Adrenal gland (tissue), 12 donors: ENCODE results near the gene UBE2K. TPM values are rescaled to one million over a fixed set of nuclear protein-coding genes. Genes with fewer than 3 reads are reported as not detected.
"Not testable (repeated sequence)": the region's sequence is repeated elsewhere in the genome, so short reads cannot be mapped to it uniquely, and the experiment has no call there.

Source experiments
- DNase-seq, 7 donors: peaks; one replicate each; pipeline ENCODE4 v3.0.0-alpha.2; 2019 to 2020
- H3K27ac ChIP-seq, 5 donors: fragments of 200-600 bp; sonication (generic) in 4 of 5; 1 replicate in 3 of 5; 2 replicates in 2 of 5; pipeline versions ENCODE4 v1.5.1 to v1.8.0; 2016 to 2020; ENCODE audit warnings: mild to moderate bottlenecking in 1 of 5
- H3K27me3 ChIP-seq: fragments of 200-600 bp; 2 replicates; pipeline ENCODE4 v1.8.0; 2021
- H3K36me3 ChIP-seq, 2 donors: fragments of 200-600 bp; replicated peaks in 1 of 2; 1 replicate in 1 of 2; 2 replicates in 1 of 2; pipeline versions ENCODE4 v1.5.1 to v1.8.0; 2018 to 2022
- H3K4me1 ChIP-seq, 2 donors: fragments of 200-600 bp; replicated peaks in 1 of 2; 1 replicate in 1 of 2; 2 replicates in 1 of 2; pipeline versions ENCODE4 v1.5.1 to v1.8.0; 2018 to 2021
- H3K4me3 ChIP-seq, 4 donors: fragments of 200-600 bp; sonication (generic) in 3 of 4; one replicate each; pipeline ENCODE4 v1.5.1; 2016 to 2018
- H3K9me3 ChIP-seq, 3 donors: fragments of 200-600 bp; sonication (generic) in 1 of 3; replicated peaks in 1 of 3; 1 replicate in 2 of 3; 2 replicates in 1 of 3; pipeline versions ENCODE4 v1.5.1 to v1.8.0; 2016 to 2021
- POLR2A ChIP-seq, 2 donors: fragments of 450-650 bp; IDR thresholded peaks; one replicate each; pipeline ENCODE4 v1.6.1; 2017; ENCODE audit warnings: antibody characterized with exemption in 2 of 2, mild to moderate bottlenecking in 2 of 2, moderate library complexity in 1 of 2
- WGBS, 4 donors: extraction: QIAGEN DNeasy Blood & Tissue Kit in 2 of 4; methylation state at CpG; one replicate each; pipeline versions ENCODE4 v1.1.5 to v1.1.7; 2013 to 2017; 5-methylcytosine and 5-hydroxymethylcytosine counted together
- intact Hi-C, 2 donors: fragments of 100-400 bp; cut with DNase I; formaldehyde crosslinking; loops; one replicate each; pipeline versions ENCODE4 v1.14.1 to v1.15.0; 2022 to 2023
- polyA plus RNA-seq, 3 donors: library from polyadenylated mRNA; stranded (reverse); fragments of 200-250 nt in 2 of 3; fragments of 350-450 nt in 1 of 3; fragmentation: Illumina TruSeq in 1 of 3; extraction: RNeasy Lipid Tissue Mini Kit (QIAGEN cat#74804) in 1 of 3; gene quantifications; one replicate each; pipeline ENCODE4 v1.2.3, GENCODE V29; 2013 to 2014
- total RNA-seq, 9 donors: library from RNA; depleted of rRNA in 4 of 9; stranded (reverse); fragments of >200 nt in 4 of 9; fragments of 120-200 nt in 1 of 9; fragmentation: NEBNext Ultra II Directional in 1 of 9; extraction: Animal tissue kit (Norgen Biotek cat#: 25700) in 1 of 9; gene quantifications; one replicate each; pipeline versions ENCODE4 v1.1.0 to v1.2.4, GENCODE V29; 2013 to 2023
- TF ChIP-seq, protein P1 (sequence below), 6 experiments: fragments of 450-650 bp in 4 of 6; fragments of 200-600 bp in 2 of 6; sonication (generic) in 1 of 6; IDR thresholded peaks; 1 replicate in 5 of 6; 2 replicates in 1 of 6; pipeline versions ENCODE4 v1.5.1 to v1.8.0; 2016 to 2021; ENCODE audit warnings: antibody characterized with exemption in 6 of 6, mild to moderate bottlenecking in 2 of 6, moderate library complexity in 1 of 6
- donor health status: healthy with polysubstance abuse.
- donor health status: Bipolar disorder and iron deficiency.
- donor health status: DM: yes; HTN: yes; CAD: no.
- donor health status: DM: no; HTN: no; CAD: no.
- donor health status: DM: no; HTN: no; CAD: no.
- donor health status: DM: yes; HTN: yes; CAD: no.

UBE2K gene
- total and polyA plus RNA-seq, 12 donors, result 17.9 to 146 (median 38.9) TPM

DNA sequence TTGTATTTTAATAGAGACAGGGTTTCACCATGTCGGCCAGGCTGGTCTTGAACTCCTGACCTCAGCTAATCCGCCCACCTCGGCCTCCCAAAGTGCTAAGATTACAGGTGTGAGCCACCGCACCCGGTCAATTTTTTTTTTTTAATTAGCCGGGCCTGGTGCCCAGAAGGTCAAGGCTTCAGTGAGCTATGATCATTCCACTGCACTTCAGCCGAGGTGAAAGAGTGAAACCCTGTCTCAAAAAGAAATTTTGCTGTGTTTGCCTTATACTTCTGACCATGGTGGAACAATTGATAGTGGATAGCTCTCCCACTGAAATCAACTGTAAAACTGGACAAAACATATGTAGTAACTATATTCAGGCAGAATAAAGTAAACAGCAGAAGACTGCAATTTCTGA, 35.3 kb upstream of the UBE2K start:
- Histone ChIP-seq H3K36me3 (no peaks in the 10 kb centered on the region), H3K27me3 (no peaks in the 10 kb centered on the region), H3K27ac (no peak overlapping the region), H3K4me3 (no peak overlapping the region), H3K4me1 (peaks cover 0 to 3% of the 10 kb centered on the region in 2 donors), H3K9me3 (no peaks in the 10 kb centered on the region)
- intact Hi-C loops, result no loop called here
- WGBS, 4 donors, result 38 to 56% (median 39%) methylated on average over 7 of the region's 7 CpGs
- no peak for TF ChIP-seq POLR2A (IDR thresholded peaks at IDR 0.05)
- TF ChIP-seq, protein P1, sequence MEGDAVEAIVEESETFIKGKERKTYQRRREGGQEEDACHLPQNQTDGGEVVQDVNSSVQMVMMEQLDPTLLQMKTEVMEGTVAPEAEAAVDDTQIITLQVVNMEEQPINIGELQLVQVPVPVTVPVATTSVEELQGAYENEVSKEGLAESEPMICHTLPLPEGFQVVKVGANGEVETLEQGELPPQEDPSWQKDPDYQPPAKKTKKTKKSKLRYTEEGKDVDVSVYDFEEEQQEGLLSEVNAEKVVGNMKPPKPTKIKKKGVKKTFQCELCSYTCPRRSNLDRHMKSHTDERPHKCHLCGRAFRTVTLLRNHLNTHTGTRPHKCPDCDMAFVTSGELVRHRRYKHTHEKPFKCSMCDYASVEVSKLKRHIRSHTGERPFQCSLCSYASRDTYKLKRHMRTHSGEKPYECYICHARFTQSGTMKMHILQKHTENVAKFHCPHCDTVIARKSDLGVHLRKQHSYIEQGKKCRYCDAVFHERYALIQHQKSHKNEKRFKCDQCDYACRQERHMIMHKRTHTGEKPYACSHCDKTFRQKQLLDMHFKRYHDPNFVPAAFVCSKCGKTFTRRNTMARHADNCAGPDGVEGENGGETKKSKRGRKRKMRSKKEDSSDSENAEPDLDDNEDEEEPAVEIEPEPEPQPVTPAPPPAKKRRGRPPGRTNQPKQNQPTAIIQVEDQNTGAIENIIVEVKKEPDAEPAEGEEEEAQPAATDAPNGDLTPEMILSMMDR (IDR thresholded peaks at IDR 0.05), result no peak
- DNase-seq, result no peak

GRCh38 chr4:39664828-39665731, 32.9 kb upstream of the UBE2K start:
- 61 to 71% (median 70%) methylated on average over 3 of the region's 3 CpGs for WGBS, 4 donors
- no peaks in the 10 kb centered on the region for H3K36me3 ChIP-seq
- no peaks in the 10 kb centered on the region for H3K9me3 ChIP-seq
- no peak overlapping the region for H3K4me3 ChIP-seq
- peaks cover 0 to 3% of the 10 kb centered on the region in 2 donors for H3K4me1 ChIP-seq
- no peak overlapping the region for H3K27ac ChIP-seq
- no peak for DNase-seq
- H3K27me3 ChIP-seq, result no peaks in the 10 kb centered on the region
- TF ChIP-seq, protein P1 (IDR thresholded peaks at IDR 0.05), result no peak
- TF ChIP-seq POLR2A (IDR thresholded peaks at IDR 0.05), result no peak
- intact Hi-C loops, result no loop called here

- Histone ChIP-seq H3K9me3 (no peaks in the 10 kb centered on the region), H3K27me3 (no peaks in the 10 kb centered on the region), H3K27ac (no peak overlapping the region), H3K4me3 (no peak overlapping the region), H3K4me1 (no peaks in the 10 kb centered on the region), H3K36me3 (no peaks in the 10 kb centered on the region)
- 25 to 47% (median 40%) methylated on average over 1 of the region's 1 CpG for WGBS, 4 donors
- DNase-seq, result no peak
- intact Hi-C loops, result no loop called here
- TF ChIP-seq, protein P1 (IDR thresholded peaks at IDR 0.05), result no peak
- TF ChIP-seq POLR2A (IDR thresholded peaks at IDR 0.05), result no peak
Observed at GRCh38 chr4:39667706-39668105, 30.2 kb upstream of the UBE2K start.

GRCh38 chr4:39668887-39669286, 29.0 kb upstream of the UBE2K start:
- DNase-seq, result no peak
- Histone ChIP-seq H3K4me3 (no peak overlapping the region), H3K9me3 (no peaks in the 10 kb centered on the region), H3K27ac (no peak overlapping the region), H3K27me3 (no peaks in the 10 kb centered on the region), H3K4me1 (no peaks in the 10 kb centered on the region), H3K36me3 (no peaks in the 10 kb centered on the region)
- TF ChIP-seq, protein P1 (IDR thresholded peaks at IDR 0.05), result no peak
- TF ChIP-seq POLR2A (IDR thresholded peaks at IDR 0.05), result no peak
- intact Hi-C loops, result no loop called here
- 67 to 74% (median 69%) methylated on average over 2 of the region's 2 CpGs for WGBS, 4 donors

- intact Hi-C loops, H3K4me3 ChIP-seq, H3K27me3 ChIP-seq, H3K9me3 ChIP-seq, H3K36me3 ChIP-seq, H3K4me1 ChIP-seq, H3K27ac ChIP-seq, DNase-seq: not testable (repeated sequence)
- 86 to 100% (median 94%) methylated on average over 1 of the region's 1 CpG for WGBS, 4 donors
Observed at GRCh38 chr4:39670296-39670695, 27.6 kb upstream of the UBE2K start.

GRCh38 chr4:39675681-39676080, 22.3 kb upstream of the UBE2K start:
- H3K4me1 ChIP-seq, DNase-seq, H3K36me3 ChIP-seq, H3K27ac ChIP-seq, H3K4me3 ChIP-seq, intact Hi-C loops, H3K27me3 ChIP-seq, H3K9me3 ChIP-seq: not testable (repeated sequence)
- 91 to 97% (median 95%) methylated on average over 10 of the region's 10 CpGs for WGBS, 4 donors

DNA sequence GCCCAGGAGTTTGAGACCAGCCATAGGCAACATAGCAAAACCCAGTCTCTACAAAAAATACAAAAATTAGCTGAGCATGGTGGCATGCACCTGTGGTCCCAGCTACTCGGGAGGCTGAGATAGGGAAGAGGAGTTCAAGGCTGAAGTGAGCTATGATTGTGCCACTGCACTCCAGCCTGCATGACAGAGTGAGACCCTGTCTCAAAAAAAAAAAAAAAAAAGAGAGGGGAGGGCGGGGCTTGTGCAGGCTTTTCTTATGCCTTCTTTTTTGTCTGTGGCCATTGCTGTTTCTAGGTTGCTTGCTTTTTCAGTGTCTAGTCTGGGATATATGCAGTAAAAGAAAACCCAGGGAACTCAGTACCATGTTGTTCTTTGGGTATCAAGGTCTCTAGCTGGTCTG, 16.9 kb upstream of the UBE2K start:
- H3K9me3 ChIP-seq, intact Hi-C loops, DNase-seq, H3K36me3 ChIP-seq, H3K27me3 ChIP-seq, H3K27ac ChIP-seq, H3K4me1 ChIP-seq, H3K4me3 ChIP-seq: not testable (repeated sequence)
- 76 to 91% (median 81%) methylated on average over 2 of the region's 2 CpGs for WGBS, 4 donors
